Hindlimb muscle (tissue), 1 donor: ENCODE data around the gene MBNL2. TPM values are rescaled to one million over a fixed set of nuclear protein-coding genes. Genes with fewer than 3 reads are reported as not detected.

Experiments
- DNase-seq: peaks from one replicate; pipeline ENCODE4 v3.0.0-alpha.2; 2013
- polyA plus RNA-seq: library from polyadenylated mRNA; unstranded; fragments of 120-200 nt; gene quantifications from one replicate; pipeline ENCODE4 v1.2.1, GENCODE V29; 2013; ENCODE audit not compliant: insufficient read length

The MBNL2 gene
- polyA plus RNA-seq, 1 donor: 26.7 TPM

DNA sequence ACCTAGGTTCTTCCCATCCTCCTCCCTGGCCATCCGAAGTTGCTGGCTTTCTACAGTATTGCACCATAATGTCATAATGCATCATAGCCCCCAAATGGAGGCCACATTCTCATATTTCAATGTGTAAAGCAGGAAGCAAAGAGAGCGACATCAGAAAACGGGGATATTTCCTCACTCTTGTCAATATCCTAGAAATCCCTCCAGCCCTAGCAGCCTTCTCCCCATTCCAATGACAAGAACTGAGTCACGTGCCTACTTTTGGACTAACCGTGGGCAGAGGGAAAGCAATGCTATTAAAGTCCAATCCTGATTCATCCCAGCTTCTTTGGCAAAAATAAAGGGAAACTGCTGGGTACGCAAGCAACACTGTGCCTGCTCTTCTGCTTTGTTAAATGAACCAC lies 207.5 kb downstream of the MBNL2 start:
- DNase-seq: no peak

DNA sequence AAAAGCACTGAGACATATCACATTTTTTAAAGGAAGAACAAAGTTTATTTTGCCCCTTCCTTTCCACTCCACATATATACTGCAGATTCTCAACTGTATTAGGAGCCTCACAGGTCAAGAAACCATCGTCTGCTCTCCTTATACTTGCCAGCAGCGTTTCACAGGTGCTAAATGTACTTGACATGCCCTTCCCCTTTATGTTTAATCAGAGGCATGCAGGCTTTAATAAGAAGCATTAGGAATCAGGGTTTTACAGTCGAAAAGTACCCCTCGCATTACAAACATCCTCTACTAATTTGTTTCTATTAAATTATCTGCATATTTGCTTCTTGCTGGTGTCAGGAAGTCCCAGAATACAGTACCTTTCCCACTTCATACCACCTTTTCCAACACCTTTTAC lies 208.2 kb downstream of the MBNL2 start:
- no peak for DNase-seq

DNA sequence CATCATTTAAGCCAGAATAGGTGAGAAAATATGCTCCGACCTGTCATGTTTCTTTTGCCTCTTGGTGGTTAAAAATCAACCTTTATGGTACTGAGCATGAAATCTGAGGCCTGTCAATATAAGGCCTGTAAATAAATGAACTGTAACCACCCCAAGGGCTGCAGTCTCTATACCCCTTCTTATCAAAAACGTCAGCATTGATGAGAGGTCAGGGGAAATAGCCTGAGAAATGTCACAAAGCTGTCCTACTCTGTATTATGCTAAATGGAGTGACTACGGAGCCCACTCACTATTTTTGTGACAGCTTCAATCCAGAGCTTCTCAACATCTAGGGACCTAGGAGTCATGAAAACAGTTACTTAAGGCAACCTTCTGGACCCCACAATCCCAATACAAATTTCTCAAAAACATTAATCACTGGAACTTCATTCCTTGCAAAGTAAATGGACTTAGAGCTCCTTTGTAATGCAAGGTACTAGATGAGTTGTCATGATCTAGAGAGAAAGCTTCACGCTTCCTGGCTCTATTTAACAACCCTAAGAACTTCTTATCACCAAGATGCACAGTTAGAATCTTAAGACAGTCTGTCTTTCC lies 209.1 kb downstream of the MBNL2 start:
- no peak for DNase-seq

DNA sequence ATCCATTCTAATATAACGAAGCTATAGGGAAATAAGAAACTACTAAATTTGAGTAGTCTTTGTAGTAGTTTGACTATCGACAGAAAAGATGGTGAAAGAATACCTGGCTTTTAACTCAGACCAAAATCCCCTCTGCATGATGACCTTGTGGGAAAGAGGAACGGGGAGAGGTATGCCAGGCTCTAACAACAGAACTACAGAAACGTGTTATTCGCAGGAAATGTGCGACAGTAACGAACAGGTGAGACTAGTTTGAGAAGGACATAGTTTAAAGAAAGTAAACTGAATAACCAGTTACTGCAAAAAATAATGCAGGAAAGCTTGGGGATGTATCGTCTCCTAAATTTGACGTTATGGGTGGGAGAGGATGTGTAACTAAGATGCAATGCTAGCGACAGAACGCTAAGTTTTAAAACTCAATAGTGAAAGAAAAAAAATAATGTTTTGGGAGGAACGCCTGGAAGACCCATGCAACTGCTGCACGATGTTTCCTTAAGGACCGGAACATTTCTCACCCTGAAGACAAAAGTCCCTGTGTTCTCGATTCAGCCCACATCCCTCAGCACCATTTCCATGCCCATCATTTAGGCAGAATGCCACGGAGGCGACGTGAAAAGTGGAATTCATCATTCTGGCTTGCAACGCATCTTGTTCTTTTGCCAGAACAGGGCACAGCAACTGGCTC lies 210.2 kb downstream of the MBNL2 start:
- no peak for DNase-seq

DNA sequence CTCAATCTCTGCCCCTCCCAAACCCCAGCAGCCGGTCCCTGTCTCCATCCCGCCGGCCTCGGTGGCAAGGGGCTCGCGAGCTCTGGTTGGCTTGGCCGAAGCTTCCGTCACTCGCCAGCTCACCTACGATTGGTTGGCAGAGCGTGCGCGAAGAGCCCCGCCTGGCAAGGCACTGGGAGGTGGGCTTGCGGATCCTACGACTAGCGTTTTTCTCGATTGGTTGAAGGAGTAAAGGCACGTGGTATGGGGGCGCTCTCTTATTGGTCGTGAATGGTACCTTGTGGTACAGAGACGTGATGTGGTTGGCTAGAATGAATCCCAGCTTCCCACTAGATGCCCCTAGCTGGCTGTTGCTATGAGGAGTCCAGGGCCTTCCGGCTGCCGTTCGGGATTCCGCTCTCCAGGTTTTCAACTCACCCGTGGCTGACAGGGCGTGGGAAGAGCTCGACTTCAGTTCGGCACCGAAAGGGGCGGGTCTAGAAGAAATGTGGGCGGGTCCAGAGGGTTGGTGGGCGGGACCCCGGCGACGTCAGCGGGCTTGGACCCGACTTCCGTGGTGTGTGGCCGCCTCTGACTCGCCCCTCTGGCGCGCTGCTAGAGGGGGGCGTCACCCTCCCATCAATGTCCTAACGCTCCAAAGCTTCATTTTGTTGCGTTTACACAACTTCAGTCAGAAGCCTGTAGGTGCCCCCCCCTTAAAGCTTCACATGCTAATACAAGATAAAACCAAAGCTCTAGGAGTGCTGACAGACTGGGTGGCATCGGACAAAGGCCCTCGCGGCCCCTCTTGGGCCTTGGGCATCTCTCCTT lies 211.0 kb downstream of the MBNL2 start:
- DNase-seq: peak; percentile 99

DNA sequence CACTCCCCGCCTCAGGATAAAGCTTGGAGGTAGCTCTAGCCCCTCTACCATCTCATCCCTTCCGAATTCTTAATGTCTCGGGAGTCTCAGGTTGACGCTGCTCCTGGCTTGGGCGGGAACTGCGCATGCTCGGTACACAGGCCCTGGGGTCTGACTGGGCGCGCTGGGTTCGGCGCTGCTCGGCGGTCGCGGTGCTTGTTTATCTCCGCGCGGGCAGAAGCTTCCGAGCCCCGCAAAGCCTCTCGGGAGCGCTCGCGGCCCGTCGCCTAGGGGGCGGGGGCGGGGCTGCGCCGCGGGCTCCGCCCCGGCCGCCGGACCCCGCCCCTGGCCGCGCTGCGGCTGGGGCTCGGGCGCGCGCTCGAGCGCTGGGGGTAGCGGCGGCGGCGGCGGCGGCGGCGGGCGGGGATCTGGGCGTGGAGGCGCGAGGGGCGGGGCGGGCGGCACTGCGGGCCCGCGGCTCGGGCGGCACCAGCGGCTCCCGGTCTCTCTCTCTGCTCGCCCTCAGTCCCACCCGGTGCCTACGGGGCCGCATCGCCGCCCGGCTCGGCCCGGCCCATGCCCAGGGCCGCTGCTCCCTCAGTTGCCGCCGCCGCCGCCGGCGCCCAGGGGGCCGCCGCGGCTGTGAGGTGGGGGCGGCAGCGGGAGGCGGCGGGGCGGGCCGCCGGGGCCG lies 211.7 kb downstream of the MBNL2 start, which contains the start of gene RAP2A:
Gene RAP2A, plus strand, starts transcription at position 443 of the 670 bp plus-strand sequence. CDS start 302 bp downstream, outside the sequence.
- DNase-seq: peak; percentile 91

DNA sequence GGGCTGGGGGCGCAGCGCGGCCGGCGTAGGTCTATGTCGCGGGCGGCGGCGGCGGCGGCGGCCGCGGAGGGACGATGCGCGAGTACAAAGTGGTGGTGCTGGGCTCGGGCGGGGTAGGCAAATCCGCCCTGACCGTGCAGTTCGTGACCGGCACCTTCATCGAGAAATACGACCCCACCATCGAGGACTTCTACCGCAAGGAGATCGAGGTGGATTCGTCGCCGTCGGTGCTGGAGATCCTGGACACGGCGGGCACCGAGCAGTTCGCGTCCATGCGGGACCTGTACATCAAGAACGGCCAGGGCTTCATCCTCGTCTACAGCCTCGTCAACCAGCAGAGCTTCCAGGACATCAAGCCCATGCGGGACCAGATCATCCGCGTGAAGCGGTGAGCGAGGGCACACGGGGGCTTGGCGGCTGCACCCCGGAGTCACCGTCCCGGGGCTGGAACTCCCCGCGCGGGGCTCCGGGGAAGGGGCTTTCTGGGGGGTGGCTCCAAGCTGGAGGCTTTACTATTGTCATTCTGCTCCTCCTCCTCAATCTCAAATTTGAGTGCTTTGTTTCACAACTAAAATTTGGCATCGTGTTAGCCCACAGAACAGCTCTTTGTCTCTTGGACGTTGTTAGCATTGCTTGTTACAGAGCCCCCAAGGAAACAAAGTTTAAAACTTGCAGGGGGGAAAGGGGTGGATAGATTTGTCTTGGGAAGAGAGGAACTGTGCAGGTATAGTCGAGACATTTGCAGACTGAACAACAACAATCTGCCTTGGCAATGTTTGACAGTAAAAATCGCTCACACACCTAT lies 212.5 kb downstream of the MBNL2 start:
- DNase-seq: peak; percentile 60

DNA sequence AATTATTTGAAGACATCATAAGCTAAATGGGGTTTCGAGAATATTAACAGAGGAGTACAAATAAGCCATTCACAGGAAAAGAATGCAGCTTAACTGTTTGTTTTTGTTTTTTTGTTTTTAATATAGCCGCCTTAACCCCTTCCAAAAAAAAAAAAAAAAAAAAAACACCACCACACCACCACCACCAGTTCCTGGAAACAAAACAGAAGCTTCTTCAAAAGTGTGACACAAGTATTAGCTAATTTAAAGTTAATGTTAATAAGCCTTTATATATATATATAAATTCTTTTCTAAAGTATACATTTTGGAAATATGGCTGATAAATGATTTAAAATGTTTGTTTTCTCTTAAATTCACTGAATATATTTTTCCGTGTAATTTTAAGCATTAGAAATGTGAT lies 213.2 kb downstream of the MBNL2 start:
- no peak for DNase-seq

DNA sequence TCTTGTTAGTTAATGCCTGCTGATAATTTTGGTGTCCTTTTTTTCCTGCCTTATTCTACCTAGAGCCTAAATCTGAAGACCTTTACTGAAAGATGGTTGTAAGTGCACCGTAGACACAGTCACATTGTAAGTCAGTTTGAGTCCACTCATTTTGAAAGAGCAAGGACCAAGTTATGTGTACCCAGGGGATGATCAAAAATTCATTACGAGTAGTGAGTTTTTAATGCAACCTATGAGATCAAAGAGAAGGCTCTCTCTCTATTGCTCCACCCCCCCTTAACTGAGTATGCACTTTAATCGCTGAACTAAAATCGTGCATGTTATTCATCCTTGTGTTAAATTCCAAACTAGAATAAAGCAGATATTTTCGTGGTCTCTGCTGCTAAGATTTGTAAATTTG lies 213.7 kb downstream of the MBNL2 start:
- DNase-seq: no peak

DNA sequence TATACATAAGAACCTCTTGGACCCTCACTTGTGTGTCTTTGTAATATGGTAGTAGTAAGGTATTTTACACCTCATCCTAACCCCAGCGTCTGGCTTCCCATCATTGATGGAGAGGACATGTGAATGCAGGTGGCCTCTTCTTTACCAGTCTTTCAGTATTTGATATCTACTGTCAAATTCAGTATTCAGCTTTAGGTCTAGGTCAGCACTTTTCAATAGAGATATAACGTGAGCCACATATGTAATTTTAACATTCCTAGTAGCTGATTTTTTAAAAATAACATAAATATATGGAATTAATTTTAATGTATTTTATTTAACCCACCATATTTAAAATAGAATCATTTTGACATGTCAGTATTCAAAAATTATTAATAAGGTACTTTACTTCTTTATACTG lies 214.7 kb downstream of the MBNL2 start:
- DNase-seq: no peak

DNA sequence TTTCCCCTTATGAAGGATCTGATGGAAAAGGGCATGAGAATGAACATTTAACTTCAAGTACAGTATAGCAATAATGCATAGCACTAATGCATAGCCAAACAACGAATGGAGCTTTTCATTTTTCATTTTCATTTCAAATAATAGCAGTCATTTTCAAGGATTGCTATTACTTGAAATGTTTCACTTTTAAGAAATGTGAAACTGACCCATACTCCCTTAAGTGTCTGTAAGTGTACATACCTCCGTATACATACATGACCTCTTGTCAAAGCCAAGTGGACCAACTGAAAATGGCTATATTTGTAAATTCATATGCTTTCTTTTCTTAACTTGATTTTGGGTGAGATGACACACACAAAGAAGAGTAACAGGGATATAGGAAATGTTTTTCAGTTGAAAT lies 215.6 kb downstream of the MBNL2 start:
- DNase-seq: no peak

DNA sequence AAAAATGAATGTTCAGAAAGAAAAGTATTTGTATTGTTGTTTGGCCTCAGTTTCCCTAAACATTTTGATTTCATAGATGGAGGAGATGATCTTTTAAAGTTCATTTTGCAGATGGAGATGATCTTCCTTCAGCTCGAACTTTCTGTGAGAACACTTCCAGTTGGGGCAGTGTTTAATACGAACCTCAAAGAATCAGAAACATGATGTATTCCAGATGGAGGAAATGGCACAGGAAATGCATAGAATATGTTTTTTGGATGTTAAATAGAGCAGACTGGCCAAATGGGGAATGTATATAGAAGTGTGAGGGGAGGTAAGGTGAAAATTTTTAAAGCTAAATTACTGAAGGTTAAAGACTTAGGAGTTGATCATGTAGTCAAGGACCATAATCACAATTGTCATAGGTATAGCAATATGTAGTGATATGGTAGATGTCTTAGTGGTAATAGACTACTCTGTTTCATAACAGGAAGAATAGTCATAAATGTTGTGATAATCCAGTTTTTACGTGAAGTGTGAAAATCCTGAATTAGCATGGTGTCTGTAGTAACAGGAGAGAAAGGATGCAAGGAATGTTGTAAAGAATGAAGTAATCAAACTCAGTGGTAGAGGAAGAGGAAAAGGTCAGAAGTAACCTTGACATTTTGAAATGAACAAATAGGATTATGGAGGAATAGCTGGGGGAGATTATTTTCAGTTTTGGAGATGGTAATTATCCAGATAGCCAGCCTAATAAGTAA lies 216.9 kb downstream of the MBNL2 start:
- no peak for DNase-seq

DNA sequence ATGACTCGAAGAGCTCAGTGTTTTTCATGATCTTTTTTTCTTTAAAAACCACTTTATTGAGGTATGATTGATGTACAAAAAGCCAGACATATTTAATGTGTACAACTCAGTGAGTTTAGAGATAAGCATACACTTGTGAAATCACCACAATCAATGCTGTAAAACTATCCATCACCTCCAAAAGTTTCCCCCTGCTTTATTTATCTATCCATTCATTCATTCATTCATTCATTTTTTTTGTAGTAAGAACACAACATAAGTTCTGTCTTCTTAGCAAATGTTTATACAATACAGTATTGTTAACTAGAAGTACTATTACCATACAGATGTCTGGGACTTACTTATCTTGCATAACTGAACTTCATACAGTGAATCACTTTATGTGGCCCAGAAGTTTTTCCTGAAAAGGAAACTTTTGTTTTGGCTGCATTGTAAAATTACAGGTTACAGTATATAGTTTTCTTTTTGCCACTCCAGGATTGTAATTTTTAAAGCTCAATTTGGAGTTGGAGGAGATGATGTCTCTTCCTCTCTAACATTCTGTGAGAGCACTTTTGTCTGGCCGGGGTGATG lies 218.6 kb downstream of the MBNL2 start:
- no peak for DNase-seq

DNA sequence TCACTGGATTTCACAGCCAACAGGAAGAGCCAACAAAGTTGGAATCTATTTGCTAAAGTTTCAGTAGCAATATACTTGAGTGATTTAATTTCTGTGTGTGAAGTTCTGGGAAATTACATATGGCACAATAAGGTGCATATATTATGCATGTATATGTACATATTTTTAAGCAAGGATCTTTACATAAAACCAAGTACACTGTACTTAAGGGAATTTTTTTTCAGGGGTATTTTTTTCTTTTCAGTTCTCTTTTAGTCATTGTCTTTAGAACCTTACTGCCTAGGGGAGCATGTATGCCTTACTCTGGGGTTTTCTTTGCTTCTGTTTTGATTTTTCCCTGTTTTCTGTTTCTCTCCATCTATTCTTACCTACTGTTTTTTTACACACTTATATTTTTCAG lies 219.2 kb downstream of the MBNL2 start:
- no peak for DNase-seq

Other genes with a start within 250 kb of the MBNL2 start
- gene OXGR1, start 227.9 kb upstream of the MBNL2 start, polyA plus RNA-seq: 0.09 TPM
- gene RAP2A, start 211.8 kb downstream of the MBNL2 start, polyA plus RNA-seq: 24.9 TPM